OCI-LY7 (cell line): ENCODE measurements around the gene RPS4Y1.

Source experiments
- EZH2phosphoT487 ChIP-seq: fragments of 200-600 bp; sonication (generic); IDR thresholded peaks from 2 replicates; pipeline ENCODE4 v1.6.1; 2018; ENCODE audit warnings: low read depth, borderline replicate concordance, mild to moderate bottlenecking, mixed run types, antibody characterized with exemption, low read length, moderate library complexity, mixed read lengths
- TF ChIP-seq, protein P1 (sequence below): fragments of 200-600 bp; sonication (generic); conservative IDR thresholded peaks from 2 replicates; pipeline ENCODE4 v1.5.1; 2014; ENCODE audit warnings: mild to moderate bottlenecking, antibody characterized with exemption, low read length, moderate library complexity, mixed read lengths

DNA sequence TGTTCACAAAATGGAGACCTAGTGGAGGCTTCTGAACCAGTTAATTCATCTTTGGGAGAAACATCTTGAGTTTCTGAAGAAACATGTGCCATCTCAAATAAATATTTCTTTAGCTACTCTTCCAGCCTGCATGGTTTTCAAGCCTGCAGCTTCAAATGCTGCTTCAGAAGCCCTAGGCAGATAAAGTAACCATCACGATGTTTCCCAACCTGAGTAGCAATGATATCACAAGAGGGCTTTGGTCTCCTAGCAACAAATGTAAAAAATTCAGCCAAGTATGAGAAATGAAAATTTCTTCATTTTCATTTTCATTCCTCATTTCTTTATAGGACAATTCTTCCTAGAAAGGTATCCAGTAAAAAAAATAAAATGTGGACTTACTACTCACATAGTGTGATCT is 42.2 kb downstream of the RPS4Y1 start:
- TF ChIP-seq, protein P1, sequence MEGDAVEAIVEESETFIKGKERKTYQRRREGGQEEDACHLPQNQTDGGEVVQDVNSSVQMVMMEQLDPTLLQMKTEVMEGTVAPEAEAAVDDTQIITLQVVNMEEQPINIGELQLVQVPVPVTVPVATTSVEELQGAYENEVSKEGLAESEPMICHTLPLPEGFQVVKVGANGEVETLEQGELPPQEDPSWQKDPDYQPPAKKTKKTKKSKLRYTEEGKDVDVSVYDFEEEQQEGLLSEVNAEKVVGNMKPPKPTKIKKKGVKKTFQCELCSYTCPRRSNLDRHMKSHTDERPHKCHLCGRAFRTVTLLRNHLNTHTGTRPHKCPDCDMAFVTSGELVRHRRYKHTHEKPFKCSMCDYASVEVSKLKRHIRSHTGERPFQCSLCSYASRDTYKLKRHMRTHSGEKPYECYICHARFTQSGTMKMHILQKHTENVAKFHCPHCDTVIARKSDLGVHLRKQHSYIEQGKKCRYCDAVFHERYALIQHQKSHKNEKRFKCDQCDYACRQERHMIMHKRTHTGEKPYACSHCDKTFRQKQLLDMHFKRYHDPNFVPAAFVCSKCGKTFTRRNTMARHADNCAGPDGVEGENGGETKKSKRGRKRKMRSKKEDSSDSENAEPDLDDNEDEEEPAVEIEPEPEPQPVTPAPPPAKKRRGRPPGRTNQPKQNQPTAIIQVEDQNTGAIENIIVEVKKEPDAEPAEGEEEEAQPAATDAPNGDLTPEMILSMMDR, result no peak
- TF ChIP-seq EZH2phosphoT487, result no peak
